Epithelial cell of prostate (primary cell): ENCODE data around the gene TSPAN1.

Experiments
- DNase-seq: peaks from one replicate; pipeline ENCODE4 v3.0.0-alpha.2; 2011; ENCODE audit warnings: low read depth, low spot score
- H3K27ac ChIP-seq: fragments of 450-650 bp; 2 replicates; pipeline ENCODE4 v1.5.1; 2017; ENCODE audit warnings: mild to moderate bottlenecking

TSPAN1 gene

GRCh38 chr1:46174448-46175231 lies at the start of gene TSPAN1:
Gene TSPAN1, plus strand, starts transcription at chr1:46175087. Its CDS starts 6,021 bp downstream, at chr1:46181108.
- peak within 1 kb of the TSS; percentile 24 for H3K27ac ChIP-seq
- DNase-seq, result no peak

- no peak overlapping the region for H3K27ac ChIP-seq
- no peak for DNase-seq
Observed at GRCh38 chr1:46128344-46128743, 46.5 kb upstream of the TSPAN1 start.

DNA sequence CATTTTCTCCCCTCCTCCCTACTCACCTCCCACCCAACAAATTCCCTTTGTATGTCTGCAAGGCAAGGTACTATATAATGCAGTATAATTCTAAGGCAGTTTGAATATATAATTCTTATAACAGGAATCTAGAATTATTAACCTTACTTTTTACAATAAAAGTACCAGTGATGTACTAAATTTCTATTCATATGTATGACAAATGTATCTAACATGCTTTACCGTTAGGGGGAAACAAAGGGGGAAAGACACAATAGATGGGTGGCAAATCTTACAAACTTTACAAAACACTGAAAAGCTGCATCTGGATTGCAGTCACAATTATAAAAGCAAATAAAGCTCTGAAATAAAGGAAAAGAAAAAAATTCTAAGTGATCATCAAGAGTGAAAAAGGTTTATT lies 44.8 kb upstream of the TSPAN1 start:
- no peak overlapping the region for H3K27ac ChIP-seq
- DNase-seq, result no peak

DNA sequence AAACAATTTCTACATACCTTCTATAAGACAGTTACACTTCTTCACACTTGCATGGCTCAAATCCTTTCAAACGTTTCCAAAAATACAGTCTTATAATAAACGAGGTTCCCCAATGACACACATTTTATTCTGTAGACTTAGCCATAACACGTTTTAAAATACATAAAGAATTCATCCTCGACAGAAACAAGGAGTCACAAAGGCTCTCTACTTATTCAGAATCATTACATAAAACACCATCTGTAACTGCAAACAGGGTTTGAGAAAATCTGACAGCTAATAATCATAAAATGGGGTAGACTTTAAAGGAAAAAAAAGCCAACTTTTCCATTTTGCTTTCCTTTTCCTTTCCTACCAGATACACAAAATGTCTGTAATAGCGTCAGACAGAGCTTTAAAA lies 44.3 kb upstream of the TSPAN1 start:
- DNase-seq, result no peak
- no peak overlapping the region for H3K27ac ChIP-seq

DNA sequence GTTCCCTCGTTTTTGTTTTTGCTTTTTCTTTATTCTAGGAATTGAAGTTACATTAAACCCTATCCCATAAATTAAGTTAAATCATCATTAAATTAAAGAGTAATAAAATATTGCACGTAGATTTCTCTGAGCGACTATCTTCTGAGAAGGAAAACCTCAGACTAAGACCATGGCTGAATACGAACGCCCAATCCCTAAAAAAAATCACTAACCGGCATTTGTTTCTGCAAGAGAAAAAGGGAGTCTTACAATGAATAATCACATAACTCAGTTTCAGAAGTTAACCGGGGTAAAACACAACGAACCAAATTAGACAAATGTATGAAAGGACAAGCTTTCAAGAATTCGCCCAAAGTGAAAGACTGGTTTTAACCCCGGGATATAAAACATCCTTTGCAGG lies 43.8 kb upstream of the TSPAN1 start:
- DNase-seq, result no peak

GRCh38 chr1:46131712-46132528 lies 43.0 kb upstream of the TSPAN1 start:
- H3K27ac ChIP-seq, result peak overlapping the region; percentile 91
- DNase-seq, result no peak

More for the DNA sequence above, 43.8 kb upstream of the TSPAN1 start:
- no peak overlapping the region for H3K27ac ChIP-seq

DNA sequence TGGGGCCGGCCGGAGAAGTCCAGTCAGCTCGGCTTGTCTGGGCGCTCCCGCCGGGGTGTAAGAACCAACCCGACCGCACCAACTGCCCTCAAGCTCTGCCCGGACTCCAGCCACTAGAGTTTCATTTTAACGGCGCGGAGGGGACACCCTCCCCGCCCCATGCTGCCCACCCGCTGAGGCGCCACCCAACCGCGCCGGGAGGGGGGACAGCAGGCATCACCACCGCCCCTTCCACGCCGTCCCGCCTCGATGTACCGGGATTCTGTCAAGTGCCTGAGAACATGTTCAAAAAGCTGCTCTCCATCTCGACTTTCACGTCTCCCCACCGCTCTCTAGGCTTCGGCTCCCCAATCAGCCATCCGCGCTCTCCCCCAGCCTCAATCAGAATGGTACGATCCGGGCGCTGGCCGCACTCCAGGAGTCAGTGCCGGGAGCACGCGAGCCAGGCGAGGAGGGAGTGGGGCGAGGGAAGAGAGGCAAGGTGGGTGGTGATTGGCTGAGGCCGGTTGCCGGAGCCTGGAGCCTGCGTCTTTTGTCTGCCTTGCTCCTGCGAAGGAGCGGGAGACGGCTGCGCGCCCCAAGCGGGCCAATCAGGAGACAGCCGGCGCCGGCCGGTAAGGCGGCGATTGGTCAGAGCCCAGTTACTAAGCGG lies 42.2 kb upstream of the TSPAN1 start, which contains the start of gene PIK3R3:
Gene PIK3R3 (minus strand): TSS at position 101 of the 652 bp plus-strand sequence. CDS start 677 bp downstream, outside the sequence.
- peak within 1 kb of the TSS; percentile 91 for H3K27ac ChIP-seq
- peak; percentile 97 for DNase-seq

GRCh38 chr1:46133181-46133658 lies 41.7 kb upstream of the TSPAN1 start:
- H3K27ac ChIP-seq, result peak overlapping the region; percentile 91
- DNase-seq, result no peak

DNA sequence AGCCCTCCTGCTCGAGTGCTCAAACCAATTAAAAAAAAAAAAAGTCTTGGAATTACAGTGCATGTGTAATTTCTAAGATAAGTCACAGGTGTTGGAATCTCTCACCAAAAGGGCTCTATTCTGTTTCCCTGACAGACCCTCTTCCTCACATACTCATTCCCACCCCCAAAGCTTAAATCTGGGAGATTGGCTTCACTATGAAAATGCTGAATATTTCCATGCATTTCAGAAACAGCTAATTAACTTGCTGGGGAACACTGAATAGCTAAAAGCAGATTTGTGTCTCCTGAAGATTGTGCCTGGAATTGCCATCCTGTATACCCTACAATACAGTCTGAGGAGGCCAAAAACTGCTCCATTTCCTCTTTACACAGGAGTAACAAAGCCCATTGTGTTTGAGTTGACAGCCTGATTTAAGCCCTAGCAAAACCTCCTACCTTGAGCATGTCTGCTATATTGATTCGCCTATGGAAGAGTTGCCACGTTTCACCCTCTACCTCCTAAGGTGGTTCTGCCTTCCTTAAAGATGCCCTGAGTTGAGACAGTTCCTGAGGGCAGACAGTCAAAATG lies 41.0 kb upstream of the TSPAN1 start:
- no peak for DNase-seq
- no peak overlapping the region for H3K27ac ChIP-seq

- peak; percentile 73 for DNase-seq
Observed at GRCh38 chr1:46134660-46135331, 40.1 kb upstream of the TSPAN1 start.

GRCh38 chr1:46136711-46137110 lies 38.2 kb upstream of the TSPAN1 start:
- H3K27ac ChIP-seq, result no peak overlapping the region
- DNase-seq, result no peak

More at GRCh38 chr1:46134660-46135331, 40.1 kb upstream of the TSPAN1 start:
- peak overlapping the region; percentile 57 for H3K27ac ChIP-seq

DNA sequence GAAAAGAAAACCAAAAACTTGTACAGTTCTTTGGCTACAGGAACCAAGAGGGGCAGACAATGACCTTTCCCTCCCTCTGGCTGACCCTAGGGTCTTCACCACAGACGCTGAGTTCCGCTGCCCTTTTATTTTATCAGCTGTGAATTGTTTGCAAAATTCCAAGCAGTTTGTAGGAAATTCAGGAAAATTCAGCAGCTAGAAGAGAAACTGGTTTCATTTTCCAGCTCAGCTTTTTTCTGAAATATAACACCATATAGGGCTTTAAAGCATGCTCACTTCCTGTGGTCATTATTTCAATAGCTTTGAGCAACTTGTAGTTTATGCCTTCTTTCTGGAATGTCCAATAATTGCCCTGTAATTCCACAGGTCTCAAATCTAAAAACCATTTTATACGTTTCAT lies 37.0 kb upstream of the TSPAN1 start:
- no peak overlapping the region for H3K27ac ChIP-seq
- no peak for DNase-seq

- DNase-seq, result no peak
- no peak overlapping the region for H3K27ac ChIP-seq
Observed at GRCh38 chr1:46148318-46148717, 26.6 kb upstream of the TSPAN1 start.

- DNase-seq, result no peak
- no peak overlapping the region for H3K27ac ChIP-seq
Observed at GRCh38 chr1:46150085-46150484, 24.8 kb upstream of the TSPAN1 start.

- DNase-seq, result no peak
- H3K27ac ChIP-seq, result no peak overlapping the region
Observed at GRCh38 chr1:46152016-46152415, 22.9 kb upstream of the TSPAN1 start.

DNA sequence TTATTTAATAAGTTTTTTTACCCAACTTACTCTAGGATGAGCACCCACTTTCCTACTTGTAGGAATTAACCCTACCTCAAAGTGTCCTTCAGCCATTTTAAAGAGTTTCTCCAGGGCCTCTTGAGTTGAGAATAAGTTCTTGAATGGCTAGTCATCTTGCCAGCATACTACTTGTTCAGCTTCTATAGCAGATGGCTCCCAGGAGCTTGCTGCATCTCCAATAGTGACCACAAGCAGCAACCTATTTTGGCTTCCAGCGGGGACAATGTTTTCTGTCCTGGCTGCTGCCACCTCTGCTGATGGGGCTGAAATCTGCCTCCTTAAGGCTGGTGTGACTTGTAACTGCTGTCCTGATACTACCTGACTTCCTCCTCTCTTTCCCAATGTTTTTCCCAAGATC lies 21.7 kb upstream of the TSPAN1 start:
- no peak for DNase-seq

DNA sequence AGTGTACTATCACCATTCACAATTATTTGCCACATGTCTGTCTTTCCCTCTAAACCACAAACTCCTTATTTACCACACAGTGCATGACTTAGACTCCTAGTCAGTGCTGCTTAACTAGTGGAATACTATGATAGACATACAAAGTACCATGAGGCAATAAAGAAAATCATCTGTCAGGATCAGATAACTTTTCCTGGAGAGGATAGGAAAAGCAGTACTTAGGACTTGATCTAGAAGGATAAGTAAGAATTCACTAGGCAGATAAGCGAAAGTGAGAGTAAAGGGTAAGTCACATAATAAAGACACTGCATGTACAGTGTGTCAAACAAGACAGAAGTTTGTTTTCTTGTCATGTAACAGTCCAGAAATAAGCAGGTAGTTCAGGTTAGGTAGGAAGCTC lies 21.2 kb upstream of the TSPAN1 start:
- DNase-seq, result no peak
- H3K27ac ChIP-seq, result no peak overlapping the region

More for the DNA sequence above, 21.7 kb upstream of the TSPAN1 start:
- H3K27ac ChIP-seq, result no peak overlapping the region

DNA sequence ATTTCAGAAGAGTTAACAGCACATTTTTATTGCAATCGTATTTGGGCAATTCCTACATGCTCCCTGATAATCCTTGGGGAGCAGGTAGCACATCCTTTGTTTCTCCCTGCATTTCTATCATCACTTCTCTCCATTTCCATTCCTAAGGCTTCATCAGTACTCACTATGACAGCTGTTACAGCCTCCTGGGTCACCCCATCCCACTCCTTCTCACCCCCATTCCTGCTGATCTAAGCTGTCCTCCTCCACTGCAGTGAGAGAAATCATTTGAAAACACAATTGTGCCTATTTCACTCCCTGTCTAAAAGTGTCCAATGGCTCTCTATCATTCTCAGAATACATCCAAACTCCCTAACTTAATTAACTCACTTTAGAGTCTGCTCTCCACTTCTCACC lies 17.0 kb upstream of the TSPAN1 start:
- DNase-seq, result no peak
- no peak overlapping the region for H3K27ac ChIP-seq
